Neural cell (in vitro differentiated cells): ENCODE data around the gene MGAT4B. TPM values are rescaled to one million over a fixed set of nuclear protein-coding genes. Genes with fewer than 3 reads are reported as not detected.

Experiments
- H2AFZ ChIP-seq: fragments of 200-600, 300-800 bp; sonication (generic), shearing (Covaris generic); 2 replicates; pipeline ENCODE4 v1.6.0; 2014; ENCODE audit warnings: low read depth, mild to moderate bottlenecking, antibody characterized with exemption, low read length, moderate library complexity
- H3F3A ChIP-seq: fragments of 200-600 bp; shearing (Covaris generic); 2 replicates; pipeline ENCODE4 v1.6.1; 2016; ENCODE audit warnings: mild to moderate bottlenecking, moderate library complexity, mixed read lengths, antibody characterized with exemption, low read length; ENCODE audit not compliant: insufficient read depth, poor library complexity, severe bottlenecking
- H3K27ac ChIP-seq: fragments of 200-600, 300-800 bp; sonication (generic), shearing (Covaris generic); 2 replicates; pipeline ENCODE4 v1.5.1; 2014; ENCODE audit warnings: mild to moderate bottlenecking, low read length, moderate library complexity
- H3K27me3 ChIP-seq: fragments of 300-800, 200-600 bp; sonication (generic), shearing (Covaris generic); 2 replicates; pipeline ENCODE4 v1.6.0; 2014; ENCODE audit warnings: mild to moderate bottlenecking, low read depth, low read length, moderate library complexity; ENCODE audit not compliant: insufficient read depth
- H3K36me3 ChIP-seq: fragments of 300-800, 200-600 bp; sonication (generic), shearing (Covaris generic); 2 replicates; pipeline ENCODE4 v1.5.1; 2014; ENCODE audit warnings: mild to moderate bottlenecking, antibody characterized with exemption, low read length, moderate library complexity; ENCODE audit not compliant: insufficient read depth
- H3K4me2 ChIP-seq: fragments of 300-800, 200-600 bp; sonication (generic), shearing (Covaris generic); 2 replicates; pipeline ENCODE4 v1.6.0; 2014; ENCODE audit warnings: mild to moderate bottlenecking, low read length
- H3K4me3 ChIP-seq: fragments of 300-800, 200-600 bp; sonication (generic), shearing (Covaris generic); 2 replicates; pipeline ENCODE4 v1.5.1; 2014; ENCODE audit warnings: mild to moderate bottlenecking, low read length, moderate library complexity
- H3K79me2 ChIP-seq: fragments of 200-600 bp; shearing (Covaris generic); replicated peaks from 2 replicates; pipeline ENCODE4 v1.6.0; 2014; ENCODE audit warnings: mild to moderate bottlenecking, low read length, moderate library complexity; ENCODE audit not compliant: insufficient read depth
- H3K9ac ChIP-seq: fragments of 300-800, 200-600 bp; sonication (generic), shearing (Covaris generic); 2 replicates; pipeline ENCODE4 v1.6.1; 2016; ENCODE audit warnings: mild to moderate bottlenecking, low read length, mixed read lengths
- H3K9me2 ChIP-seq: fragments of 200-600 bp; shearing (Covaris generic); 2 replicates; pipeline ENCODE4 v1.6.1; 2016; ENCODE audit warnings: mild to moderate bottlenecking, low read length, mixed read lengths; ENCODE audit not compliant: insufficient read depth
- H3K9me3 ChIP-seq: fragments of 200-600, 300-800 bp; sonication (generic), shearing (Covaris generic); 2 replicates; pipeline ENCODE4 v1.6.1; 2016; ENCODE audit warnings: mild to moderate bottlenecking, mixed run types, low read length, moderate library complexity, mixed read lengths
- H4K20me1 ChIP-seq: fragments of 200-600 bp; shearing (Covaris generic); 2 replicates; pipeline ENCODE4 v1.6.1; 2016; ENCODE audit warnings: mild to moderate bottlenecking, mixed run types; ENCODE audit not compliant: insufficient read depth
- EP300 ChIP-seq: fragments of 450-650 bp; conservative IDR thresholded peaks from 2 replicates; pipeline ENCODE4 v1.6.1; 2014; ENCODE audit warnings: antibody characterized with exemption, mild to moderate bottlenecking, moderate library complexity; ENCODE audit not compliant: poor library complexity, severe bottlenecking
- EZH2 ChIP-seq: fragments of 200-600, 300-800 bp; shearing (Covaris generic), sonication (generic); IDR thresholded peaks from 2 replicates; pipeline ENCODE4 v1.6.1; 2014; ENCODE audit warnings: antibody characterized with exemption, low read length, borderline replicate concordance, mild to moderate bottlenecking; ENCODE audit not compliant: insufficient read depth, poor library complexity, severe bottlenecking
- MXI1 ChIP-seq: fragments of 450-650 bp; conservative IDR thresholded peaks from 2 replicates; pipeline ENCODE4 v1.6.1; 2014; ENCODE audit warnings: antibody characterized with exemption, mild to moderate bottlenecking; ENCODE audit not compliant: poor library complexity, severe bottlenecking
- POLR2AphosphoS5 ChIP-seq: IDR thresholded peaks from 2 replicates; pipeline ENCODE4 v1.6.1; 2012
- RAD21 ChIP-seq: fragments of 450-650 bp; conservative IDR thresholded peaks from 2 replicates; pipeline ENCODE4 v1.6.1; 2014; ENCODE audit warnings: antibody characterized with exemption, mild to moderate bottlenecking, moderate library complexity
- SMC3 ChIP-seq: fragments of 450-650 bp; conservative IDR thresholded peaks from 2 replicates; pipeline ENCODE4 v1.6.1; 2014; ENCODE audit warnings: antibody characterized with exemption, mild to moderate bottlenecking, moderate library complexity; ENCODE audit not compliant: poor library complexity
- TAF1 ChIP-seq: IDR thresholded peaks from 2 replicates; pipeline ENCODE4 v1.6.1; 2012; ENCODE audit warnings: low read depth
- polyA plus RNA-seq: library from polyadenylated mRNA; depleted of rRNA; stranded (reverse); fragments of >200 nt; gene quantifications from 2 replicates; pipeline ENCODE4 v1.2.3, GENCODE V29; 2014
- TF ChIP-seq, protein P1 (sequence below): fragments of 450-650 bp; IDR thresholded peaks from 2 replicates; pipeline ENCODE4 v1.5.1; 2014; ENCODE audit warnings: antibody characterized with exemption, mild to moderate bottlenecking, moderate library complexity; ENCODE audit not compliant: poor library complexity, severe bottlenecking
- TF ChIP-seq, protein P2 (sequence below): IDR thresholded peaks from 2 replicates; pipeline ENCODE4 v1.6.1; 2012; ENCODE audit warnings: borderline replicate concordance

Gene MGAT4B
- polyA plus RNA-seq, 1 donor from 2014 or later, result 70.6 TPM

DNA sequence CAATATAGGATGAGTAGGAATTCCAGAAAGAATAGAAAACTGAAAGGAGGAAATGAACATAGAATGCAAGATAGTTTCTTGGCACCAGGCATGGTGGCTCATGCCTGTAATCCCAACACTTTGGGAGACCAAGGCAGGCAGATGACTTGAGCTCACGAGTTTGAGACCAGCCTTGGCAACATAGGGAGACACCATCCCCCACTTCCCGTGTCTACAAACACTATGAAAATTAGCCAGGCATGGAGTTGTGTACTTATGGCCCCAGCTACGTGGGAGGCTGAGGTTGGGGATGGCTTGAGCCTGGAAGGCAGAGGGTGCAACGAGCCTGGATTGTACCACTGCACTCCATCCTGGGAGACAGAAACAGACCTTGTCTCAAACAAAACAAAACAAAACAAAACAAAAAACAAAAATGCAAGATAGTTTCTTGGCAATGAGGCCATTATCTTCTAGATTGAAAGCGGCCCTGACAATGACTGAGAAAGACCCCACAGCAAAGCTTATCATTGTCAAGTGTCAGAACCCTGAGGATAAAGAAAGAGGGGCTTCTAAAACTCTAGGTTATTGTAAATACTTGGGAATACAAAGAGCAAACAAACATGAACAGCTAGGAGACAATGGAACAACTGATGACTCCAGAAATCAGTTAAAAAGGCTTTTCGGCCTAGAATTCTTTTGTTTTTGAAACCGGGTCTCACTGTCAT is 23.2 kb upstream of the MGAT4B start:
- Histone ChIP-seq H3K4me3 (no peak overlapping the region), H3K4me2 (no peak overlapping the region), H3K27ac (no peak overlapping the region), H3K79me2 (no peaks in the 10 kb centered on the region), H4K20me1 (no peaks in the 10 kb centered on the region), H3K36me3 (peaks cover 7% of the 10 kb centered on the region), H2AFZ (no peak overlapping the region), H3K9ac (no peak overlapping the region), H3K27me3 (no peaks in the 10 kb centered on the region), H3K9me3 (no peaks in the 10 kb centered on the region), H3K9me2 (no peaks in the 10 kb centered on the region), H3F3A (no peaks in the 10 kb centered on the region)
- TF ChIP-seq SMC3 (no peak), EZH2 (no peak), TAF1 (no peak), EP300 (no peak), RAD21 (no peak), POLR2AphosphoS5 (no peak), MXI1 (no peak)
- TF ChIP-seq, protein P1, sequence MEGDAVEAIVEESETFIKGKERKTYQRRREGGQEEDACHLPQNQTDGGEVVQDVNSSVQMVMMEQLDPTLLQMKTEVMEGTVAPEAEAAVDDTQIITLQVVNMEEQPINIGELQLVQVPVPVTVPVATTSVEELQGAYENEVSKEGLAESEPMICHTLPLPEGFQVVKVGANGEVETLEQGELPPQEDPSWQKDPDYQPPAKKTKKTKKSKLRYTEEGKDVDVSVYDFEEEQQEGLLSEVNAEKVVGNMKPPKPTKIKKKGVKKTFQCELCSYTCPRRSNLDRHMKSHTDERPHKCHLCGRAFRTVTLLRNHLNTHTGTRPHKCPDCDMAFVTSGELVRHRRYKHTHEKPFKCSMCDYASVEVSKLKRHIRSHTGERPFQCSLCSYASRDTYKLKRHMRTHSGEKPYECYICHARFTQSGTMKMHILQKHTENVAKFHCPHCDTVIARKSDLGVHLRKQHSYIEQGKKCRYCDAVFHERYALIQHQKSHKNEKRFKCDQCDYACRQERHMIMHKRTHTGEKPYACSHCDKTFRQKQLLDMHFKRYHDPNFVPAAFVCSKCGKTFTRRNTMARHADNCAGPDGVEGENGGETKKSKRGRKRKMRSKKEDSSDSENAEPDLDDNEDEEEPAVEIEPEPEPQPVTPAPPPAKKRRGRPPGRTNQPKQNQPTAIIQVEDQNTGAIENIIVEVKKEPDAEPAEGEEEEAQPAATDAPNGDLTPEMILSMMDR, result no peak
- TF ChIP-seq, protein P2, sequence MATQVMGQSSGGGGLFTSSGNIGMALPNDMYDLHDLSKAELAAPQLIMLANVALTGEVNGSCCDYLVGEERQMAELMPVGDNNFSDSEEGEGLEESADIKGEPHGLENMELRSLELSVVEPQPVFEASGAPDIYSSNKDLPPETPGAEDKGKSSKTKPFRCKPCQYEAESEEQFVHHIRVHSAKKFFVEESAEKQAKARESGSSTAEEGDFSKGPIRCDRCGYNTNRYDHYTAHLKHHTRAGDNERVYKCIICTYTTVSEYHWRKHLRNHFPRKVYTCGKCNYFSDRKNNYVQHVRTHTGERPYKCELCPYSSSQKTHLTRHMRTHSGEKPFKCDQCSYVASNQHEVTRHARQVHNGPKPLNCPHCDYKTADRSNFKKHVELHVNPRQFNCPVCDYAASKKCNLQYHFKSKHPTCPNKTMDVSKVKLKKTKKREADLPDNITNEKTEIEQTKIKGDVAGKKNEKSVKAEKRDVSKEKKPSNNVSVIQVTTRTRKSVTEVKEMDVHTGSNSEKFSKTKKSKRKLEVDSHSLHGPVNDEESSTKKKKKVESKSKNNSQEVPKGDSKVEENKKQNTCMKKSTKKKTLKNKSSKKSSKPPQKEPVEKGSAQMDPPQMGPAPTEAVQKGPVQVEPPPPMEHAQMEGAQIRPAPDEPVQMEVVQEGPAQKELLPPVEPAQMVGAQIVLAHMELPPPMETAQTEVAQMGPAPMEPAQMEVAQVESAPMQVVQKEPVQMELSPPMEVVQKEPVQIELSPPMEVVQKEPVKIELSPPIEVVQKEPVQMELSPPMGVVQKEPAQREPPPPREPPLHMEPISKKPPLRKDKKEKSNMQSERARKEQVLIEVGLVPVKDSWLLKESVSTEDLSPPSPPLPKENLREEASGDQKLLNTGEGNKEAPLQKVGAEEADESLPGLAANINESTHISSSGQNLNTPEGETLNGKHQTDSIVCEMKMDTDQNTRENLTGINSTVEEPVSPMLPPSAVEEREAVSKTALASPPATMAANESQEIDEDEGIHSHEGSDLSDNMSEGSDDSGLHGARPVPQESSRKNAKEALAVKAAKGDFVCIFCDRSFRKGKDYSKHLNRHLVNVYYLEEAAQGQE, result no peak

DNA sequence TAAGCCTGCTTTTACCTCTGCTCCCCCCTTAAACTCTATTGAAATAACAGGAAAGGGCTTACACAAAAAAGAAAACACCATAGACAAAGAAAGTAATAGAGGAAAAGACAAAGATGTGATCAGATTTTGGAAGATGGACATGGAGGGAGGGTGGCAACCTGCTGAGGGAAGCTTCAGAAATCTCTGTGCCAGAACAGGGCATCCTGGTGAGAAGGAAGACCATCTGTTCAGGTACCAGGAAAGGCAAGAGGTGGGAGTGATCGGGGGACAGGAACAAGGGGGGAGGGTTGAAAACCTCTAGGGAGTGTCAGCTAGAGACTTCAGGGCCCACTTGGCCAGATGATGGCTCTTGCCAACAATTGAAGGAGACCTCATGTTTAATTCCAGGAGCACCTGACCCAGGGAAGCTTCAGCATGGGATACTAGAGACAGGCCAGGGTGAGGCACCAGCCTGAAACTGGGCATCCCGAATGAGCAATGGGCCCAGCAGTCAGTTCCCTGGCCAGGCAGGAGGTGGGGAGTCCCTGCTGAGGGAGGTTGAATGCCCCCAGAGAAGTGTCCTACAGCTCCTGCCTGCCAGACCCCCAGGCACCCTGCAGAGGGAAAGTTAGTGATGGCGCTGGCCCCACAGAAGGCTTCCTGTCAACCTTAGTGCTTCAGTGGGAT is 22.2 kb upstream of the MGAT4B start:
- no peak overlapping the region for H3K27ac ChIP-seq

More for the DNA sequence above, 22.2 kb upstream of the MGAT4B start:
- no peaks in the 10 kb centered on the region for H3K9me3 ChIP-seq
- H3K27me3 ChIP-seq, result no peaks in the 10 kb centered on the region
- no peaks in the 10 kb centered on the region for H4K20me1 ChIP-seq
- H3K36me3 ChIP-seq, result peaks cover 7% of the 10 kb centered on the region
- no peaks in the 10 kb centered on the region for H3K9me2 ChIP-seq
- H2AFZ ChIP-seq, result no peak overlapping the region
- no peak overlapping the region for H3K9ac ChIP-seq
- TF ChIP-seq, protein P1, result no peak
- TF ChIP-seq EP300, result no peak
- no peak for TF ChIP-seq MXI1
- TF ChIP-seq SMC3, result no peak
- TF ChIP-seq, protein P2, result no peak
- no peak for TF ChIP-seq EZH2
- TF ChIP-seq TAF1, result no peak
- TF ChIP-seq POLR2AphosphoS5, result no peak
- H3F3A ChIP-seq, result no peaks in the 10 kb centered on the region
- no peak overlapping the region for H3K4me3 ChIP-seq
- H3K79me2 ChIP-seq, result no peaks in the 10 kb centered on the region
- H3K4me2 ChIP-seq, result no peak overlapping the region
